ENCODE measurements around the gene VSIG8.
A peak's percentile ranks its signal among the peaks of the same experiment; 100 is the strongest.

The VSIG8 gene

DNA sequence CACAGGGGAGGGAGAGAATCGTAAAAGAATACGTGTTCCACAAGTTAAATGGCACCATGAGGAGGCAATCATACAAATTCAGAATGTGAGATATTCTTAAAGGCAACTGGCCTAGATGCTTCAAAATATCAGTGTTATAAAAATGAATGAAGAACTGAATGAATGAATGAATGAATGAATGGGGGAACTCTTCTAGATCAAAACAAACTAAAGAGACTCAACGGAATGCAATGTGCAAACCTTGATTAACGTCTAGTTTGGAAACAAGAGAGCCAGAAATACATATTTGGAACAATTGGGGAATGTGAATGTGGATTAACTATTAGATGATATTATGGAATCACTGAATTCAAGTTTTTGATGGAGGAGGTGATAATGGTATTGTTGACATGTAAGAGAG, 20.7 kb upstream of the VSIG8 start:
- H3K27me3 ChIP-seq (ENCODE audit: control insufficient read depth in 1 of 2, insufficient read depth in 1 of 2, low read length in 2 of 2): no peaks in the 10 kb centered on the region
- no peak overlapping the region for H3K18ac ChIP-seq (ENCODE audit: low read depth in 1 of 2, low read length in 2 of 2)
- no peak overlapping the region for H3K23ac ChIP-seq (ENCODE audit: low read length in 2 of 2)
- H2BK5ac ChIP-seq (ENCODE audit: low read depth, low read length, poor library complexity, severe bottlenecking): no peak overlapping the region
- H4K91ac ChIP-seq (ENCODE audit: low read length): no peak overlapping the region
- no peak overlapping the region for H3K27ac ChIP-seq (ENCODE audit: low read length, poor library complexity, severe bottlenecking)
- H3K4me2 ChIP-seq (ENCODE audit: low read length, poor library complexity, severe bottlenecking): no peak overlapping the region
- H4K8ac ChIP-seq (ENCODE audit: low read length): no peak overlapping the region
- DNase-seq: no peak
- no peak overlapping the region for H3K14ac ChIP-seq (ENCODE audit: low read length in 2 of 2)
- H3K4me1 ChIP-seq (ENCODE audit: control insufficient read depth, insufficient read depth, low read depth, low read length): peaks cover 10% of the 10 kb centered on the region
- H3K4me3 ChIP-seq (ENCODE audit: insufficient read depth in 1 of 2, low read depth in 1 of 2, low read length in 2 of 2): no peak overlapping the region
- no peak overlapping the region for H2BK120ac ChIP-seq (ENCODE audit: low read depth, low read length)
- no peaks in the 10 kb centered on the region for H3K79me1 ChIP-seq (replicated peaks; ENCODE audit: low read length, poor library complexity, severe bottlenecking)
- H2BK15ac ChIP-seq (ENCODE audit: low read depth, poor library complexity, severe bottlenecking): no peak overlapping the region
- WGBS: 97% methylated on average over 3 of the region's 4 CpGs
- H2AFZ ChIP-seq (ENCODE audit: low read depth, low read length): no peak overlapping the region
- no peaks in the 10 kb centered on the region for H3K36me3 ChIP-seq (ENCODE audit: control insufficient read depth in 1 of 2, insufficient read depth in 2 of 2, low read depth in 1 of 2, low read length in 2 of 2)
- no peaks in the 10 kb centered on the region for H3K9me3 ChIP-seq (ENCODE audit: control insufficient read depth, low read length)
- peak overlapping the region in 1 of 2 experiments; percentile 4 for H2BK12ac ChIP-seq (ENCODE audit: low read length in 2 of 2)
- H3K4ac ChIP-seq (ENCODE audit: low read depth in 1 of 2, low read length in 2 of 2): no peak overlapping the region
- H2AK5ac ChIP-seq (ENCODE audit: low read length, severe bottlenecking): no peak overlapping the region
- H3K9ac ChIP-seq (ENCODE audit: low read length): no peak overlapping the region

- H3K9me3 ChIP-seq (ENCODE audit: control insufficient read depth, low read length): no peaks in the 10 kb centered on the region
- no peak overlapping the region for H2BK120ac ChIP-seq (ENCODE audit: low read depth, low read length)
- no peak overlapping the region for H4K8ac ChIP-seq (ENCODE audit: low read length)
- peak overlapping the region; percentile 79 for H3K27ac ChIP-seq (ENCODE audit: low read length, poor library complexity, severe bottlenecking)
- peak overlapping the region; percentile 44 for H2BK15ac ChIP-seq (ENCODE audit: low read depth, poor library complexity, severe bottlenecking)
- H3K18ac ChIP-seq (ENCODE audit: low read depth in 1 of 2, low read length in 2 of 2): no peak overlapping the region
- H2AK5ac ChIP-seq (ENCODE audit: low read length, severe bottlenecking): peak overlapping the region; percentile 93
- H3K4me1 ChIP-seq (ENCODE audit: control insufficient read depth, insufficient read depth, low read depth, low read length): peaks cover 10% of the 10 kb centered on the region
- no peak overlapping the region for H2AFZ ChIP-seq (ENCODE audit: low read depth, low read length)
- no peaks in the 10 kb centered on the region for H3K36me3 ChIP-seq (ENCODE audit: control insufficient read depth in 1 of 2, insufficient read depth in 2 of 2, low read depth in 1 of 2, low read length in 2 of 2)
- H3K4ac ChIP-seq (ENCODE audit: low read depth in 1 of 2, low read length in 2 of 2): peak overlapping the region in 1 of 2 experiments; percentile 55
- H3K27me3 ChIP-seq (ENCODE audit: control insufficient read depth in 1 of 2, insufficient read depth in 1 of 2, low read length in 2 of 2): no peaks in the 10 kb centered on the region
- H3K23ac ChIP-seq (ENCODE audit: low read length in 2 of 2): no peak overlapping the region
- no peak overlapping the region for H3K4me2 ChIP-seq (ENCODE audit: low read length, poor library complexity, severe bottlenecking)
- peak overlapping the region; percentile 47 to 56 for H2BK12ac ChIP-seq (ENCODE audit: low read length in 2 of 2)
- WGBS: 94% methylated on average over 2 of the region's 2 CpGs
- peak overlapping the region; percentile 72 for H3K9ac ChIP-seq (ENCODE audit: low read length)
- no peak overlapping the region for H4K91ac ChIP-seq (ENCODE audit: low read length)
- H3K79me1 ChIP-seq (replicated peaks; ENCODE audit: low read length, poor library complexity, severe bottlenecking): no peaks in the 10 kb centered on the region
- no peak overlapping the region for H2BK5ac ChIP-seq (ENCODE audit: low read depth, low read length, poor library complexity, severe bottlenecking)
- H3K14ac ChIP-seq (ENCODE audit: low read length in 2 of 2): no peak overlapping the region
- peak overlapping the region in 1 of 2 experiments; percentile 14 for H3K4me3 ChIP-seq (ENCODE audit: insufficient read depth in 1 of 2, low read depth in 1 of 2, low read length in 2 of 2)
- peak; percentile 70 for DNase-seq
Measured at GRCh38 chr1:159882527-159882862, 20.0 kb upstream of the VSIG8 start.

GRCh38 chr1:159881622-159882526, 19.4 kb upstream of the VSIG8 start:
- H2AFZ ChIP-seq (ENCODE audit: low read depth, low read length): no peak overlapping the region
- H3K4me2 ChIP-seq (ENCODE audit: low read length, poor library complexity, severe bottlenecking): no peak overlapping the region
- no peaks in the 10 kb centered on the region for H3K27me3 ChIP-seq (ENCODE audit: control insufficient read depth in 1 of 2, insufficient read depth in 1 of 2, low read length in 2 of 2)
- 53% methylated on average over 6 of the region's 6 CpGs for WGBS
- peaks cover 10% of the 10 kb centered on the region for H3K4me1 ChIP-seq (ENCODE audit: control insufficient read depth, insufficient read depth, low read depth, low read length)
- no peak overlapping the region for H3K23ac ChIP-seq (ENCODE audit: low read length in 2 of 2)
- peak overlapping the region in 1 of 2 experiments; percentile 48 for H3K18ac ChIP-seq (ENCODE audit: low read depth in 1 of 2, low read length in 2 of 2)
- peak overlapping the region; percentile 43 for H4K8ac ChIP-seq (ENCODE audit: low read length)
- H3K79me1 ChIP-seq (replicated peaks; ENCODE audit: low read length, poor library complexity, severe bottlenecking): no peaks in the 10 kb centered on the region
- no peak overlapping the region for H2BK120ac ChIP-seq (ENCODE audit: low read depth, low read length)
- no peaks in the 10 kb centered on the region for H3K9me3 ChIP-seq (ENCODE audit: control insufficient read depth, low read length)
- no peak overlapping the region for H3K4ac ChIP-seq (ENCODE audit: low read depth in 1 of 2, low read length in 2 of 2)
- H4K91ac ChIP-seq (ENCODE audit: low read length): peak overlapping the region; percentile 78
- H3K4me3 ChIP-seq (ENCODE audit: insufficient read depth in 1 of 2, low read depth in 1 of 2, low read length in 2 of 2): peak overlapping the region in 1 of 2 experiments; percentile 14
- DNase-seq: peak; percentile 95
- H2AK5ac ChIP-seq (ENCODE audit: low read length, severe bottlenecking): peak overlapping the region; percentile 93
- H2BK5ac ChIP-seq (ENCODE audit: low read depth, low read length, poor library complexity, severe bottlenecking): no peak overlapping the region
- peak overlapping the region; percentile 80 for H3K27ac ChIP-seq (ENCODE audit: low read length, poor library complexity, severe bottlenecking)
- H2BK15ac ChIP-seq (ENCODE audit: low read depth, poor library complexity, severe bottlenecking): peak overlapping the region; percentile 34
- no peak overlapping the region for H3K14ac ChIP-seq (ENCODE audit: low read length in 2 of 2)
- H2BK12ac ChIP-seq (ENCODE audit: low read length in 2 of 2): peak overlapping the region; percentile 43 to 79
- H3K9ac ChIP-seq (ENCODE audit: low read length): peak overlapping the region; percentile 72
- no peaks in the 10 kb centered on the region for H3K36me3 ChIP-seq (ENCODE audit: control insufficient read depth in 1 of 2, insufficient read depth in 2 of 2, low read depth in 1 of 2, low read length in 2 of 2)

DNA sequence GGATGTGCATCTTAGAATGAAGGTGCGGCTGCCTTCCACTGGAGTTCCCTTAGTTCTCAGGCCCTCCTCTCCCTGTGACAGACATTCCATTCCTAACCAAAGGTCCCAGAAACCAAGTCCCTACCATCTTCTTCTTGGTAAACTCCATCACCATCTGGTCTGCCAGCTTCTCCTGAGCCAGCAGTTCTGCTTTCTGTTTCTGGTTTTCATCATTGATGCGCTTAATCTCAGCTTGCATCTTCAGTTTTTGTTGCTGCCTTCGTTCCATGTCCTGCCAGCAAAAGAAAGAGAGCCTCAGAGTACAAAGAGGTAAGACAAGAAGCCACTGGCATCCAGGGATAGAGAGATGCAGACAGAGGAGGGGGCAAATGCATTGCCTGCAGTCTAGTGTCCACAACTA, 18.0 kb upstream of the VSIG8 start:
- WGBS: 83% methylated on average over 3 of the region's 3 CpGs
- Histone ChIP-seq H3K23ac (ENCODE audit: low read length in 2 of 2) (no peak overlapping the region), H4K8ac (ENCODE audit: low read length) (peak overlapping the region; percentile 29), H3K4ac (ENCODE audit: low read depth in 1 of 2, low read length in 2 of 2) (no peak overlapping the region), H3K36me3 (ENCODE audit: control insufficient read depth in 1 of 2, insufficient read depth in 2 of 2, low read depth in 1 of 2, low read length in 2 of 2) (no peaks in the 10 kb centered on the region), H3K14ac (ENCODE audit: low read length in 2 of 2) (no peak overlapping the region), H4K91ac (ENCODE audit: low read length) (no peak overlapping the region), H3K4me3 (ENCODE audit: insufficient read depth in 1 of 2, low read depth in 1 of 2, low read length in 2 of 2) (no peak overlapping the region), H3K9me3 (ENCODE audit: control insufficient read depth, low read length) (no peaks in the 10 kb centered on the region), H2BK5ac (ENCODE audit: low read depth, low read length, poor library complexity, severe bottlenecking) (no peak overlapping the region), H2BK120ac (ENCODE audit: low read depth, low read length) (no peak overlapping the region), H3K18ac (ENCODE audit: low read depth in 1 of 2, low read length in 2 of 2) (peak overlapping the region in 1 of 2 experiments; percentile 34), H2BK12ac (ENCODE audit: low read length in 2 of 2) (peak overlapping the region; percentile 15 to 38), H3K27me3 (ENCODE audit: control insufficient read depth in 1 of 2, insufficient read depth in 1 of 2, low read length in 2 of 2) (no peaks in the 10 kb centered on the region), H3K4me1 (ENCODE audit: control insufficient read depth, insufficient read depth, low read depth, low read length) (peaks cover 10% of the 10 kb centered on the region), H3K4me2 (ENCODE audit: low read length, poor library complexity, severe bottlenecking) (no peak overlapping the region), H2AK5ac (ENCODE audit: low read length, severe bottlenecking) (peak overlapping the region; percentile 72), H2BK15ac (ENCODE audit: low read depth, poor library complexity, severe bottlenecking) (no peak overlapping the region), H3K79me1 (replicated peaks; ENCODE audit: low read length, poor library complexity, severe bottlenecking) (no peaks in the 10 kb centered on the region), H2AFZ (ENCODE audit: low read depth, low read length) (no peak overlapping the region), H3K27ac (ENCODE audit: low read length, poor library complexity, severe bottlenecking) (no peak overlapping the region), H3K9ac (ENCODE audit: low read length) (no peak overlapping the region)
- DNase-seq: peak; percentile 18
